ENCODE results near the gene DCLRE1B. TPM values are rescaled to one million over a fixed set of nuclear protein-coding genes. Genes with fewer than 3 reads are reported as not detected.

The DCLRE1B gene
- total RNA-seq, 4 donors from 2014 or later, result 3.5 to 7.2 (median 4.3) TPM

DNA sequence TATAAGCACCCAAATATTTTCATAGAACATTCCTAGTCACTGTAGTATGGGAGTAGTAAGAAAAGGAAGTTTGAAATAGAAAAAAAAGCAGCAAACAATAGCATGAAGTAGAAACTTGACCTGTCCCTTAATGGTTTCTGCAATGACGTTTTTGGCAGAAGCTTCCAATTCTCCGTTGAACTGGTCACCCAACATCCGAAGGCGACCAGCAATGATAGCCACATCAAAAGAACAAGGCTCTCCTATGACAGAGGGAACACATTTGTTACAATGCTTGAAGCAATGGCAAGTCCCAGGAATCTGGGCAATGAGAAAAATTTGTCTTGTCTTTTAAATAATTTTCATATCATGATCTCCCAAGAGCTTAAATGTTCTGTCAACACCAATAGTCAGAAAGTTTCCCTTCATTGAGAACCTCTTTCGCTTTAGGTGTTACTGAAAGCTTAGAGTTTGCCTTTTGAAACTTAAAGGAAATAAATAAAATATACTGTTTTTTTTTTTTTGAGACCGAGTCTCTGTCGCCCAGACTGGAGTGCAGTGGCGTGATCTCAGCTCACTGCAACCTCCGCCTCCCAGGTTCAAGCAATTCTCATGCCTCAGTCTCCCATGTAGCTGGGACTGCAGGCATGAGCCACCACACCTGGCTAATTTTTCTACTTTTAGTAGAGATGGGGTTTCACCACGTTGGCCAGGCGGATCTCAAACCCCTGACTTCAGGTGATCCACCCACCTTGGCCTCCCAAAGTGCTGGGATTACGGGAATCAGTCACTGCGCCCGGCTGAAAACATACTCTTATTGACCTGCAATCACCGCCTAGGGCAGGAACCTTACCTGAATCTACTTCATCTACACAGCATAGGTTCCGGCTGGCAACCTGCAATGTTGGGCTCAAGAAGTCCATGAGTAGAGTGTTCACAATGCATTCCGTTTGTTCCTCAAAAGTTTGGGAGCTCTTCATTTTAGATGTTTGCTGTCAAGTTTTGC lies 18.4 kb upstream of the DCLRE1B start:
- Histone ChIP-seq H3K9me3 (no peaks in the 10 kb centered on the region), H3K4me3 (peak overlapping the region in 1 of 4 donors; percentile 18), H3K27me3 (no peaks in the 10 kb centered on the region), H3K36me3 (peaks cover 0 to 4% (median 0%) of the 10 kb centered on the region in 3 donors), H3K4me1 (no peaks in the 10 kb centered on the region), H3K27ac (peak overlapping the region in 1 of 4 donors; percentile 40)
- 90% methylated on average over 17 of the region's 17 CpGs for WGBS, 2 donors
- TF ChIP-seq, protein P1, sequence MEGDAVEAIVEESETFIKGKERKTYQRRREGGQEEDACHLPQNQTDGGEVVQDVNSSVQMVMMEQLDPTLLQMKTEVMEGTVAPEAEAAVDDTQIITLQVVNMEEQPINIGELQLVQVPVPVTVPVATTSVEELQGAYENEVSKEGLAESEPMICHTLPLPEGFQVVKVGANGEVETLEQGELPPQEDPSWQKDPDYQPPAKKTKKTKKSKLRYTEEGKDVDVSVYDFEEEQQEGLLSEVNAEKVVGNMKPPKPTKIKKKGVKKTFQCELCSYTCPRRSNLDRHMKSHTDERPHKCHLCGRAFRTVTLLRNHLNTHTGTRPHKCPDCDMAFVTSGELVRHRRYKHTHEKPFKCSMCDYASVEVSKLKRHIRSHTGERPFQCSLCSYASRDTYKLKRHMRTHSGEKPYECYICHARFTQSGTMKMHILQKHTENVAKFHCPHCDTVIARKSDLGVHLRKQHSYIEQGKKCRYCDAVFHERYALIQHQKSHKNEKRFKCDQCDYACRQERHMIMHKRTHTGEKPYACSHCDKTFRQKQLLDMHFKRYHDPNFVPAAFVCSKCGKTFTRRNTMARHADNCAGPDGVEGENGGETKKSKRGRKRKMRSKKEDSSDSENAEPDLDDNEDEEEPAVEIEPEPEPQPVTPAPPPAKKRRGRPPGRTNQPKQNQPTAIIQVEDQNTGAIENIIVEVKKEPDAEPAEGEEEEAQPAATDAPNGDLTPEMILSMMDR (IDR thresholded peaks at IDR 0.05), result no peak
- no peak for TF ChIP-seq EP300 (IDR thresholded peaks at IDR 0.05)
- TF ChIP-seq POLR2A (IDR thresholded peaks at IDR 0.05), result no peak
- DNase-seq (ENCODE audit: low spot score in 2 of 2), result no peak

GRCh38 chr1:113887402-113888175 lies 17.5 kb upstream of the DCLRE1B start, which contains the start of gene BCL2L15:
TSS of gene BCL2L15 (minus strand) at chr1:113887581. CDS start at chr1:113887375, 206 bp downstream.
- 77 to 78% methylated on average over 6 of the region's 6 CpGs for WGBS, 2 donors
- no peak for DNase-seq (ENCODE audit: low spot score in 2 of 2)

GRCh38 chr1:113890816-113891215 lies 14.3 kb upstream of the DCLRE1B start:
- no peaks in the 10 kb centered on the region for H3K27me3 ChIP-seq
- H3K36me3 ChIP-seq, result peaks cover 0 to 19% (median 6%) of the 10 kb centered on the region in 3 donors
- no peaks in the 10 kb centered on the region for H3K9me3 ChIP-seq
- 63 to 69% methylated on average over 2 of the region's 2 CpGs for WGBS, 2 donors
- no peak overlapping the region for H3K27ac ChIP-seq
- no peak for DNase-seq (ENCODE audit: low spot score in 2 of 2)
- TF ChIP-seq POLR2A (IDR thresholded peaks at IDR 0.05) (no peak), EP300 (IDR thresholded peaks at IDR 0.05) (no peak)
- TF ChIP-seq, protein P1 (IDR thresholded peaks at IDR 0.05), result no peak
- no peak overlapping the region for H3K4me3 ChIP-seq
- no peaks in the 10 kb centered on the region for H3K4me1 ChIP-seq

More at GRCh38 chr1:113887402-113888175, 17.5 kb upstream of the DCLRE1B start, which contains the start of gene BCL2L15:
- Histone ChIP-seq H3K27ac (peak within 1 kb of the TSS in 1 of 4 donors; percentile 40), H3K27me3 (no peaks in the 10 kb centered on the region), H3K4me1 (no peaks in the 10 kb centered on the region), H3K9me3 (no peaks in the 10 kb centered on the region), H3K4me3 (peak within 1 kb of the TSS in 1 of 4 donors; percentile 18), H3K36me3 (peaks cover 0 to 4% (median 0%) of the 10 kb centered on the region in 3 donors)
- TF ChIP-seq, protein P1 (IDR thresholded peaks at IDR 0.05), result no peak
- TF ChIP-seq EP300 (IDR thresholded peaks at IDR 0.05), result no peak

DNA sequence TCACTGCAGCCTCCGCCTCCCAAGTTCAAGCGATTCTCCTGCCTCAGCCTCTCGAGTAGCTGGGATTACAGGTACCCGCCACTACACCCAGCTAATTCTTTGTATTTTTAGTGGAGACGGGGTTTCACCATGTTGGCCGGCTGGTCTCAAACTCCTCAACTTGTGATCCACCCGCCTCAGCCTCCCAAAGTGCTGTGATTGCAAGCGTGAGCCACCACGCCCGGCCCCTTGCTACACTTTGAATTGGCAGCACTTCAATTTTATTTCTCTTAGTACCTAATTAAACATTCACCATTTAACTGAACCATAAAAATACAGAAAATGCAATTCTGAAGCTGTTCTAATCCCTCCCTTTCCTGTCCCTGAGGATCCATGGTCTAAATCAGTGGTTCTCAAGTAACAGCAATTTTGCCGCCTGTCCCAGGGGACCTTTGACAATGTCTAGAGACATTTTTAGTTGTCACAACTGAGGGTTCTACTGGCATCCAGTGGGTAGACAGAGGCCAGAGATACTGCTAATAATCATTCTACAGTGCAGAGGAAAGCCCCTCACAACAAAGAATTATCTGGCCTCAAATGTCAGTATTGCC lies 13.4 kb upstream of the DCLRE1B start:
- no peak overlapping the region for H3K27ac ChIP-seq
- H3K36me3 ChIP-seq, result peaks cover 0 to 28% (median 6%) of the 10 kb centered on the region in 3 donors
- no peak for DNase-seq (ENCODE audit: low spot score in 2 of 2)
- no peak for TF ChIP-seq EP300 (IDR thresholded peaks at IDR 0.05)
- no peak for TF ChIP-seq POLR2A (IDR thresholded peaks at IDR 0.05)
- TF ChIP-seq, protein P1 (IDR thresholded peaks at IDR 0.05), result no peak
- no peaks in the 10 kb centered on the region for H3K4me1 ChIP-seq
- H3K27me3 ChIP-seq, result no peaks in the 10 kb centered on the region
- no peak overlapping the region for H3K4me3 ChIP-seq
- 90% methylated on average over 11 of the region's 11 CpGs for WGBS, 2 donors
- H3K9me3 ChIP-seq, result no peaks in the 10 kb centered on the region

All from tibial nerve (tissue), 4 donors.